Right lobe of liver (tissue), 6 donors: ENCODE data around the gene NNT. TPM values are rescaled to one million over a fixed set of nuclear protein-coding genes. Genes with fewer than 3 reads are reported as not detected.
"Not testable (repeated sequence)": the region's sequence is repeated elsewhere in the genome, so short reads cannot be mapped to it uniquely, and the experiment has no call there.

Experiments
- ATAC-seq, 4 donors: fragments of 200-7000 bp; cut with Tn5 transposase; one replicate each; pipeline ENCODE4 v1.9.1; 2020; ENCODE audit warnings: mild to moderate bottlenecking in 4 of 4, moderate library complexity in 4 of 4
- DNase-seq, 3 donors: peaks; one replicate each; pipeline ENCODE4 v3.0.0-alpha.2; 2020
- H3K27ac ChIP-seq, 3 donors: fragments of 200-600 bp; one replicate each; pipeline ENCODE4 v1.8.0; 2022
- H3K27me3 ChIP-seq, 2 donors: fragments of 200-600 bp; one replicate each; pipeline ENCODE4 v1.8.0; 2022
- H3K36me3 ChIP-seq, 4 donors: fragments of 200-600 bp; sonication (generic) in 1 of 4; one replicate each; pipeline versions ENCODE4 v1.5.1 to v1.8.0; 2017 to 2022; ENCODE audit warnings: control low read depth in 1 of 4
- H3K4me1 ChIP-seq, 4 donors: fragments of 200-600 bp; sonication (generic) in 1 of 4; one replicate each; pipeline versions ENCODE4 v1.5.1 to v1.8.0; 2017 to 2022; ENCODE audit warnings: control low read depth in 1 of 4
- H3K4me3 ChIP-seq, 3 donors: fragments of 200-600 bp; one replicate each; pipeline ENCODE4 v1.8.0; 2022
- H3K9me3 ChIP-seq, 4 donors: fragments of 200-600 bp; sonication (generic) in 1 of 4; one replicate each; pipeline versions ENCODE4 v1.5.1 to v1.8.0; 2017 to 2022; ENCODE audit warnings: control low read depth in 1 of 4
- POLR2A ChIP-seq: fragments of 450-650 bp; IDR thresholded peaks from one replicate; pipeline ENCODE4 v1.6.1; 2017; ENCODE audit warnings: antibody characterized with exemption, mild to moderate bottlenecking
- WGBS: methylation state at CpG from one replicate; pipeline ENCODE4 v1.1.6; 2018; ENCODE audit warnings: low coverage, low lambda C conversion rate; ENCODE audit not compliant: insufficient coverage; ENCODE audit errors: missing lambda C conversion rate; 5-methylcytosine and 5-hydroxymethylcytosine counted together
- intact Hi-C, 2 donors: fragments of 100-400 bp; cut with DNase I; formaldehyde crosslinking; loops; one replicate each; pipeline versions ENCODE4 v1.11.2 to v1.14.1; 2022
- total RNA-seq, 6 experiments: library from RNA; depleted of rRNA in 2 of 6; stranded (reverse); fragments of >200 nt in 2 of 6; fragmentation: NEBNext Ultra II Directional in 3 of 6; extraction: Animal tissue kit (Norgen Biotek cat#: 25700) in 3 of 6; gene quantifications; one replicate each; pipeline versions ENCODE4 v1.1.0 to v1.2.4, GENCODE V29; 2016 to 2023
- TF ChIP-seq, protein P1 (sequence below), 4 donors: fragments of 200-600 bp in 3 of 4; fragments of 450-650 bp in 1 of 4; IDR thresholded peaks; one replicate each; pipeline versions ENCODE4 v1.5.1 to v1.8.0; 2016 to 2022; ENCODE audit warnings: antibody characterized with exemption in 4 of 4, mild to moderate bottlenecking in 2 of 4
- donor health status: DM: no; HTN: yes; CAD: no.
- donor health status: DM: no; HTN: no; CAD: no.
- donor health status: DM: no; HTN: no; CAD: no.
- donor health status: DM: no; HTN: yes; CAD: no.
- donor health status: DM: no; HTN: yes; CAD: no.

Gene NNT
- total RNA-seq, 6 experiments from 2014 or later, result 81.3 to 250 (median 188) TPM

DNA sequence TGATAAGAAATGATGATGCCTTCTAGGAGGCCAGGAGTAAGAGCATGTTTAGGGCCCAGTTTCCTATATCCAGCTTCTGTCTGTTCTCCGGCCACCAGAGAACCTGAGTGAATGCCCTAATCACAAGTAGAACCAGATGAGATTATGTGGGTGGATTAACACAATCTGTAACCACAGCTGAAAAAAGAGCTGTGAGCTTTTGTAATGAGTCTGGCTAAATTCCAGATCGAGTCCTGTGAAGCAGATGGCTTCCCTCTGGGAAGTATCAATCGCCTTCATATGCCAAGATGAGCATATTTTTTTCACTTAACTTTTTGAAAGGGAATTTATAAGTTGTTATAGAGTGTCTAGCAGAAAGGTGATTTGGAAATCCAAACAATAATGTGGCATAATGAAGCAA lies 99.8 kb downstream of the NNT start:
- intact Hi-C loops, result no loop called here
- H3K27me3 ChIP-seq, result no peaks in the 10 kb centered on the region
- 66% methylated on average over 3 of the region's 3 CpGs for WGBS
- DNase-seq (no peak), ATAC-seq (peak in 3 of 4 donors; percentile 15 to 49 (median 17))
- peaks cover 0 to 25% (median 10%) of the 10 kb centered on the region in 4 donors for H3K36me3 ChIP-seq
- no peaks in the 10 kb centered on the region for H3K9me3 ChIP-seq
- H3K27ac ChIP-seq, result peak overlapping the region in 1 of 3 donors; percentile 0
- no peak for TF ChIP-seq POLR2A
- TF ChIP-seq, protein P1, sequence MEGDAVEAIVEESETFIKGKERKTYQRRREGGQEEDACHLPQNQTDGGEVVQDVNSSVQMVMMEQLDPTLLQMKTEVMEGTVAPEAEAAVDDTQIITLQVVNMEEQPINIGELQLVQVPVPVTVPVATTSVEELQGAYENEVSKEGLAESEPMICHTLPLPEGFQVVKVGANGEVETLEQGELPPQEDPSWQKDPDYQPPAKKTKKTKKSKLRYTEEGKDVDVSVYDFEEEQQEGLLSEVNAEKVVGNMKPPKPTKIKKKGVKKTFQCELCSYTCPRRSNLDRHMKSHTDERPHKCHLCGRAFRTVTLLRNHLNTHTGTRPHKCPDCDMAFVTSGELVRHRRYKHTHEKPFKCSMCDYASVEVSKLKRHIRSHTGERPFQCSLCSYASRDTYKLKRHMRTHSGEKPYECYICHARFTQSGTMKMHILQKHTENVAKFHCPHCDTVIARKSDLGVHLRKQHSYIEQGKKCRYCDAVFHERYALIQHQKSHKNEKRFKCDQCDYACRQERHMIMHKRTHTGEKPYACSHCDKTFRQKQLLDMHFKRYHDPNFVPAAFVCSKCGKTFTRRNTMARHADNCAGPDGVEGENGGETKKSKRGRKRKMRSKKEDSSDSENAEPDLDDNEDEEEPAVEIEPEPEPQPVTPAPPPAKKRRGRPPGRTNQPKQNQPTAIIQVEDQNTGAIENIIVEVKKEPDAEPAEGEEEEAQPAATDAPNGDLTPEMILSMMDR (IDR thresholded peaks at IDR 0.05), result no peak
- no peak overlapping the region for H3K4me3 ChIP-seq
- peaks cover 0 to 27% (median 4%) of the 10 kb centered on the region in 4 donors for H3K4me1 ChIP-seq

DNA sequence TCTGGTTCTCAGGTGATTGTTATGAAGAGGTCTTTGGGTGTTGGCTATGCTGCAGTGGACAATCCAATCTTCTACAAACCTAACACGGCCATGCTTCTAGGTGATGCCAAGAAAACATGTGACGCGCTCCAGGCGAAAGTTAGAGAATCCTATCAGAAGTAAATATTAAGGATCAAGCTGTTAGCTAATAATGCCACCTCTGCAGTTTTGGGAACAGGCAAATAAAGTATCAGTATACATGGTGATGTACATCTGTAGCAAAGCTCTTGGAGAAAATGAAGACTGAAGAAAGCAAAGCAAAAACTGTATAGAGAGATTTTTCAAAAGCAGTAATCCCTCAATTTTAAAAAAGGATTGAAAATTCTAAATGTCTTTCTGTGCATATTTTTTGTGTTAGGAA lies 101.3 kb downstream of the NNT start:
- H3K27ac ChIP-seq, result no peak overlapping the region
- DNase-seq, result peak in 1 of 3 donors; percentile 29
- 63% methylated on average over 4 of the region's 4 CpGs for WGBS
- H3K4me3 ChIP-seq, result no peak overlapping the region
- no peaks in the 10 kb centered on the region for H3K27me3 ChIP-seq
- no peaks in the 10 kb centered on the region for H3K9me3 ChIP-seq
- intact Hi-C loops, result no loop called here
- peaks cover 0 to 23% (median 4%) of the 10 kb centered on the region in 4 donors for H3K4me1 ChIP-seq
- peak in 2 of 4 donors; percentile 28 to 43 for ATAC-seq
- TF ChIP-seq POLR2A, result no peak
- TF ChIP-seq, protein P1 (IDR thresholded peaks at IDR 0.05), result no peak
- H3K36me3 ChIP-seq, result peaks cover 0 to 25% (median 10%) of the 10 kb centered on the region in 4 donors

DNA sequence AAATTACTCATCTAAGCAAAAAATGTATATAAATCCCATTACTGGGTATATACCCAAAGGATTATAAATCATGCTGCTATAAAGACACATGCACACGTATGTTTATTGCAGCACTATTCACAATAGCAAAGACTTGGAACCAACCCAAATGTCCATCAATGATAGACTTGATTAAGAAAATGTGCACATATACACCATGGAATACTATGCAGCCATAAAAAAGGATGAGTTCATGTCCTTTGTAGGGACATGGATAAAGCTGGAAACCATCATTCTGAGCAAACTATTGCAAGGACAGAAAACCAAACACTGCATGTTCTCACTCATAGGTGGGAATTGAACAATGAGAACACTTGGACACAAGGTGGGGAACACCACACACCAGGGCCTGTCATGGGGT lies 103.6 kb downstream of the NNT start:
- H3K27me3 ChIP-seq, H3K4me3 ChIP-seq, H3K27ac ChIP-seq, ATAC-seq, intact Hi-C loops, DNase-seq, H3K9me3 ChIP-seq: not testable (repeated sequence)
- WGBS, result 100% methylated on average over 1 of the region's 1 CpG
- H3K4me1 ChIP-seq, result peaks cover 0 to 16% (median 4%) of the 10 kb centered on the region in 4 donors
- peaks cover 0 to 25% (median 10%) of the 10 kb centered on the region in 4 donors for H3K36me3 ChIP-seq

DNA sequence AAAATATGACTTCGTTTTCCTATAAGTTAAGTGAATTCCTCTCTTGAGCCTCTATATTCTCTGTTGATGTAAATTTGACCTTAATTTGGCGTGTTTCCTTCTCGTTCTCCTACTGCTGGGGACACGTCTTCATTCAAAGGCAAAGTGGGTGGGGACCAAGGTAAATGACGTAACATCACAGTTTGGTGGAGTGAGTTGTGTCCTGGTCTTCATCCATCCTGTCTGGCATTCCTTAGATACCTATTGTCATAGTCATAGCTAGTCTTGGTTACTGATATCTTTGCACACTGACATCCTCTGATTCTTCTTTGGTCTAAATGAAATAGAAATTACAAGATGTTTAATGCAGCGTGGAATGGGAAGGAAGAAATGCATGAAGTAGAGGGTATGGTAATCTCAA lies 108.5 kb downstream of the NNT start:
- no peak overlapping the region for H3K27ac ChIP-seq
- intact Hi-C loops, result no loop called here
- 93% methylated on average over 6 of the region's 6 CpGs for WGBS

DNA sequence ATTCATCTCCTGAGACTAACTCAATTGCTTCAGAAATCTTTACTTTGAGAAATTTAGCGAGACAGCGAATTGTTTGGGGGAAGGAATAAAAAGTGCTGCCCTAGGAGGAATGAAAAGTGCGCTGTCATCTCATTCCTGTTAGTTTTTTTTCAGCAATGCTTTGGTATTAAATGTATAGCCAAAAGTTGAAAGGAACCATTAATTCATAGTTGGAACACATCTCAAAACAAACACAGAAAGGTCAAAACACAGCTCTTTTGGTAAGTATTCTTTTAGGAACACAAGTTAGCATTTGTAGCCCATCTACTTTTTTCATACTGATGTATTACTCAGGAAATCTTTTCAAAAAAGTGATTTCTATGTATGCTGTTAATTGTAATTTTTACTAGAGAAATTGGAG lies 109.1 kb downstream of the NNT start:
- Histone ChIP-seq H3K9me3 (no peaks in the 10 kb centered on the region), H3K27ac (no peak overlapping the region), H3K4me3 (no peak overlapping the region), H3K27me3 (no peaks in the 10 kb centered on the region), H3K4me1 (no peaks in the 10 kb centered on the region), H3K36me3 (no peaks in the 10 kb centered on the region)
- no peak for DNase-seq
- intact Hi-C loops, result no loop called here
- no peak for ATAC-seq
- 91% methylated on average over 3 of the region's 3 CpGs for WGBS
- TF ChIP-seq, protein P1 (IDR thresholded peaks at IDR 0.05), result no peak
- no peak for TF ChIP-seq POLR2A

More for the DNA sequence above, 108.5 kb downstream of the NNT start:
- no peaks in the 10 kb centered on the region for H3K27me3 ChIP-seq
- no peak for TF ChIP-seq POLR2A
- TF ChIP-seq, protein P1 (IDR thresholded peaks at IDR 0.05), result no peak
- no peaks in the 10 kb centered on the region for H3K4me1 ChIP-seq
- peaks cover 0 to under 1% (median 0%) of the 10 kb centered on the region in 4 donors for H3K36me3 ChIP-seq
- H3K4me3 ChIP-seq, result no peak overlapping the region
- H3K9me3 ChIP-seq, result no peaks in the 10 kb centered on the region
- DNase-seq, result no peak
- no peak for ATAC-seq

DNA sequence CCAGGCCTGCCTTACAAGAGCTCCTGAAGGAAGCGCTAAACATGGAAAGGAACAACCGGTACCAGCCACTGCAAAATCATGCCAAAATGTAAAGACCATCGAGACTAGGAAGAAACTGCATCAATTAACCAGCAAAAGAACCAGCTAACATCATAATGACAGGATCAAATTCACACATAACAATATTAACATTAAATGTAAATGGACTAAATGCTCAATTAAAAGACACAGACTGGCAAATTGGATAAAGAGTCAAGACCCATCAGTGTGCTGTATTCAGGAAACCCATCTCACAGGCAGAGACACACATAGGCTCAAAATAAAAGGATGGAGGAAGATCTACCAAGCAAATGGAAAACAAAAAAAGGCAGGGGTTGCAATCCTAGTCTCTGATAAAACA lies 116.8 kb downstream of the NNT start:
- H3K9me3 ChIP-seq, DNase-seq, ATAC-seq, H3K27ac ChIP-seq, H3K36me3 ChIP-seq, H3K27me3 ChIP-seq, intact Hi-C loops, H3K4me3 ChIP-seq, H3K4me1 ChIP-seq: not testable (repeated sequence)
- 96% methylated on average over 3 of the region's 3 CpGs for WGBS
